NCI-H2196 treated with DMSO at 0.1 percent for 48 hours (cell line): ENCODE results near the gene BTBD6.
"Not testable (repeated sequence)": the region's sequence is repeated elsewhere in the genome, so short reads cannot be mapped to it uniquely, and the experiment has no call there.

Source experiments
- DNase-seq: peaks from one replicate; lab custom pipeline; 2025; ENCODE audit not compliant: unreplicated experiment; lab: John Stamatoyannopoulos, UW

BTBD6 gene

GRCh38 chr14:105268736-105269354, 20.5 kb downstream of the BTBD6 start:
- no peak for DNase-seq

GRCh38 chr14:105269405-105269804, 21.1 kb downstream of the BTBD6 start:
- no peak for DNase-seq

GRCh38 chr14:105271224-105271890, 23.0 kb downstream of the BTBD6 start:
- no peak for DNase-seq

GRCh38 chr14:105272623-105273022, 24.3 kb downstream of the BTBD6 start:
- no peak for DNase-seq

GRCh38 chr14:105273062-105273461, 24.7 kb downstream of the BTBD6 start:
- no peak for DNase-seq

GRCh38 chr14:105274637-105275036, 26.3 kb downstream of the BTBD6 start:
- no peak for DNase-seq

GRCh38 chr14:105275267-105275946, 27.1 kb downstream of the BTBD6 start:
- DNase-seq: no peak

- DNase-seq: not testable (repeated sequence)
Observed at GRCh38 chr14:105277448-105277847, 29.1 kb downstream of the BTBD6 start.

- no peak for DNase-seq
Observed at GRCh38 chr14:105279642-105280361, 31.5 kb downstream of the BTBD6 start.

GRCh38 chr14:105280525-105280924, 32.2 kb downstream of the BTBD6 start:
- DNase-seq: no peak

- DNase-seq: no peak
Observed at GRCh38 chr14:105281371-105282097, 33.2 kb downstream of the BTBD6 start.

- DNase-seq: no peak
Observed at GRCh38 chr14:105282098-105282725, 33.9 kb downstream of the BTBD6 start.

- no peak for DNase-seq
Observed at GRCh38 chr14:105283028-105283427, 34.7 kb downstream of the BTBD6 start.

GRCh38 chr14:105283899-105284298, 35.6 kb downstream of the BTBD6 start:
- no peak for DNase-seq

GRCh38 chr14:105285174-105285573, 36.8 kb downstream of the BTBD6 start:
- no peak for DNase-seq

GRCh38 chr14:105286759-105287144, 38.4 kb downstream of the BTBD6 start:
- DNase-seq: no peak

GRCh38 chr14:105287249-105288102, 39.1 kb downstream of the BTBD6 start:
- no peak for DNase-seq

- DNase-seq: not testable (repeated sequence)
Observed at GRCh38 chr14:105288936-105289335, 40.6 kb downstream of the BTBD6 start.

GRCh38 chr14:105290621-105291346, 42.5 kb downstream of the BTBD6 start:
- no peak for DNase-seq
